GM18519 (cell line): ENCODE results near the gene SHQ1.
"Not testable (repeated sequence)": the region's sequence is repeated elsewhere in the genome, so short reads cannot be mapped to it uniquely, and the experiment has no call there.

ENCODE experiments used
- ATAC-seq: cut with Tn5 transposase; IDR thresholded peaks from one replicate; pipeline ENCODE4 v1.9.1; 2021; ENCODE audit warnings: mild to moderate bottlenecking, moderate library complexity; ENCODE audit not compliant: unreplicated experiment, low FRiP score

SHQ1 gene

GRCh38 chr3:72756900-72757299, 91.3 kb downstream of the SHQ1 start:
- peak; percentile 100 for ATAC-seq

DNA sequence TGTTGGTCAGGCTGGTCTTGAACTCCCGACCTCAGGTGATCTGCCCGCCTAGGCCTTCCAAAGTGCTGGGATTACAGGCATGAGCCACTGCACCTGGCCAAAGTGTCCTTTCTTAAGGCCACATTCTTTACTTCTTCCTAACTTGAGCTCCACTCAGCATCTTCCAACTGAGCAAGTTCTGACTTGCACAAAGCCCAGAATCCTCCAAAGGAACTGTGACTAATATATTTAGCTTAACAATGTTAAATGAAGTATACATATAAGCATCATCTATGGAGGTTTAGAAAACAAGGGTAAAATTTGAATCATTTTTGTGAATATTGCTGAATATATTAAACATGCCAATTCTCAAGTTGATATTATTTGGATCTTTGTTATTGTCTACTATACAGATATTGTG, 93.7 kb downstream of the SHQ1 start:
- no peak for ATAC-seq

- ATAC-seq = no peak
Measured at GRCh38 chr3:72753495-72753894, 94.8 kb downstream of the SHQ1 start.

DNA sequence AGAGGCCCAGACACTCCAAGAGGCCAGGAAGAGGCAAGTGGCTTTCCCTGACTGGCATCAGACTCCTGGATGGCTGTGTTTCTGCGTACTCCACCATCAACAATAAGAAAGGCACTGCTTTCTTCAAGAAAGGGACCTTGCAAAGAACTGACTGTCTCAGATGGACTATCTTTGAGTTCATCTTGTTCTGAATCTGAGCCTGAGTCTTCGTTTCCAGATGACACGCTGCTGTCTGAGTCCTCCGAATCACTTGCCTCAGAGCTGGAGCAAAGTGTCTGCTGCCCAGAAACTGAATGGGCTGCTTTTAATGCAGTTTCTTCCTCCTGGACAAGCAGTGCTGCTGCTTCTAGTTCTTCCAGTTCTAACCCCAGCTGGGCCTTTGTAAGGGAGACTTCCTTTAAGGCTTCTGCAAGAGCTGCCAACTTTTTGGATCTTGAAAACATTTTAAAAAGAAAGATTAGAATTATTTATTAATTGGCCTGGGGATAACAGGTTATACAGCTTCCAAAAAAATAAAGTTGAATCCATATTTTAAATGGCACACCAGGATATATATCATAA, 97.8 kb downstream of the SHQ1 start:
- ATAC-seq = no peak

DNA sequence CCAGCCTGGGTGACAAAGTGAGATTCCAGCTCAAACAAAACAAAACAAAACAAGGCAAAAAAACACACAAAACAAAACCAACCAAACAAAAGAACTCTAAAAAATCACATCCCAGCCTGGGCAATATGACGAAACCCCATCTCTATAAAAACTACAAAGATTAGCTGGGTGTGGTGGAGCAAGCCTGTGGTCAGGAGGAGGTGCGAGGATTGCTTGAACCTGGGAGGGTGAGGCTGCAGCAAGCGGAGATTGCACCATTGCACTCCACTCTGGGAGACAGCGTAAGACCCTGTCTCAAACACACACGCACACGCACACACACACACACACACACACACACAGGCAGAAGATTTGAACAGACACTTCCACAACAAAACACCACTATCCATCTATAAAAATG, 99.6 kb downstream of the SHQ1 start:
- ATAC-seq = no peak

- ATAC-seq = no peak
Measured at GRCh38 chr3:72746430-72747411, 101.5 kb downstream of the SHQ1 start.

- ATAC-seq = no peak
Measured at GRCh38 chr3:72745146-72745999, 102.9 kb downstream of the SHQ1 start.

GRCh38 chr3:72744330-72744729, 103.9 kb downstream of the SHQ1 start:
- ATAC-seq = no peak

DNA sequence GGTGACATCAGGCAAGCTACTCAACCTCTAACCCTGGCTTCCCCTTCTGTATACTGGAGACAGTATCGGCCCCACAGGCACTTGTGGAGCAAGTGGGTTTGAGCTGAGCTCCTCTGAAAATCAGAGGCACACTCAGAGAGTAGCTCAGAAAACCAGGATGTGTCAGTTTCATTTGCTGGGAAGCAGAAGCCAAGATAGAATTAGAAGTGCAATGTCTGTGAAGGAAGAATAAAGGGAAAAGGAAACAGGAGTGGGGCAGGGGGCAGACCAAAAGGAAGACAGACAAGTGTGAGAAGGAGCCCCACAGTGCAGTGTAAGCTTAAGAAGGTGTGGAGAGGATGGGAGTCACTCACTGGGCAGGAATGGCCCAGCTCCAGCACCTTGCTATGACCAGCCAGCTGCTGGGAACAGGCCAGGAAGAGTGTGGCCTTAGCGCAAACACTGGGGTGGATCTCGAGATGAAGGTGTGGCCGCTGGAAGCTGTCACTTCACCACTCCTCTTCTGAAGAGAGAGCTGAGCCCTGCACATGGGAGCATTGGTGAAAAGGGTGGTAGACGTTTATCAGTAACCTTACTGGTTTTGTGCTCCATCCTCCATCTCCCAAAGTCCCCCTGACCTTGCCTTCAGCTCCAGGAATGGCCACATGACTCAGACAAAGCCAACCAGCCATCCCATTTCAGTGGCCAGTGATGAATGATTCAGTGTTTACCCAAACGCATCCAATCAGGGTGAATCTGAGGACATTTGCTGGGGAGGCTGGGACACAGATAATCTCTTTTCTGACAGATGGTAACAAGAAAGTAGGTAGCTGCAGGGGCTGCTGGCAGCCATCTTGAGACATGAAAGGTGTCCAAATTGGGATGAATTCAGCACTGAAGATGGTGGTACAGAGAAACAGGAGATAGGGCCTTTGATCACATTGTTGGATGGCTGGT, 108.4 kb downstream of the SHQ1 start:
- no peak for ATAC-seq

DNA sequence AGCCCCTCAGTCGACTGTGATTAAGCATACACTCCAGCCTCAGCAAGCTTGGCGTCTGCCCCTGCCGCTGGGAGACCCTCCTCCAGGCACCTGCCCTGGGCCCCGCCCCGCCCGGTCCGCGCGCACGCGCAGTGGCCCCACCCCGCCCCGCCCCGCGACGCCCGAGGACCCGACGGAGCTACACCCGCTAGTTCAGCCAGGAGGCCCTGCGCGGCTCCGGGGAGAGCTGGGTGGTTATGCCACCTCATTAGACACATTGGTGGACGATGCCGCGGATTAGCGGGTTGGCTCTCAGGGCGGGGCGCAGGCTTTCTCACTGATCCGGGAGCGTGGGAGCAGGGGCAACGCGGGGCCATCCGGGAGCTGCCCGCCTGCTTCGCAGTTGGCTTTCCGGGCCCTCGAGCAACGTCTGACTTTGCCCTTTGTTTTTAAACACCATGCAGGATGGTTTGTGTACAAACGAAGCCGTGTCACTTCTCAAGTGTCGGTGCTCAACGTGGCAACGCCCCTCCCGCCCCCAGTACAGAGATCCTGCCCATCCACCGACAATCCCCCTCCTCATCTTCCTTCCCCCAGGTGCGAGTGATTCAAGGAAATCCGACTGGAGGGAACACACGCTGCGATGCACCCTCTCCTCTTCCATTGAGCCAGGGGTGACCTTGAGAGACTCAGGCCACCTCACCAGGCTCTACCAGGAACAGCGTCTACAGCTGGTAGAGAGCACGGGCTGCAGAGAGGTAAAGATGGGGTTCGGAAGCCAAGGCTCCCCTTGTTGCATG, 109.3 kb downstream of the SHQ1 start:
- no peak for ATAC-seq

DNA sequence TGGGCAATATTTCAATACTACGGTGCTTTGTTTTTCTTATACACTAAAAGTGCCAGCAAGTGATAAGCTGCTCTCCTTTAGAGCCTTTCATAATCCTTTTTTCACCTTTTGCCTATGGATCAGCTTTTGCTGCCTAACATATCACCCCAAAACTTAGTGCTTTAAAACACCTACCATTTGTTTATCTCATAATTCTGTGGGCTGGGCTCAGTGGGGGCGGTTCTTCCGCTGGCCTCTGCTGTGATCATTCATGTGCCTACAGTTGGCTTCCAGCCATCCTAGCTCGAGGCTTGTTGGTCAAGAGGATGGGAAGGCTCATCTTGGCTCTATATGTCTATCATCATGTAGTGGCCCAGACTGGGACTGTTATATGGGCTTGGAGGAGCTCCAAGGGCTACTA, 113.2 kb downstream of the SHQ1 start:
- not testable (repeated sequence) for ATAC-seq

- no peak for ATAC-seq
Measured at GRCh38 chr3:72733676-72734075, 114.6 kb downstream of the SHQ1 start.

- not testable (repeated sequence) for ATAC-seq
Measured at GRCh38 chr3:72732666-72733345, 115.4 kb downstream of the SHQ1 start.

DNA sequence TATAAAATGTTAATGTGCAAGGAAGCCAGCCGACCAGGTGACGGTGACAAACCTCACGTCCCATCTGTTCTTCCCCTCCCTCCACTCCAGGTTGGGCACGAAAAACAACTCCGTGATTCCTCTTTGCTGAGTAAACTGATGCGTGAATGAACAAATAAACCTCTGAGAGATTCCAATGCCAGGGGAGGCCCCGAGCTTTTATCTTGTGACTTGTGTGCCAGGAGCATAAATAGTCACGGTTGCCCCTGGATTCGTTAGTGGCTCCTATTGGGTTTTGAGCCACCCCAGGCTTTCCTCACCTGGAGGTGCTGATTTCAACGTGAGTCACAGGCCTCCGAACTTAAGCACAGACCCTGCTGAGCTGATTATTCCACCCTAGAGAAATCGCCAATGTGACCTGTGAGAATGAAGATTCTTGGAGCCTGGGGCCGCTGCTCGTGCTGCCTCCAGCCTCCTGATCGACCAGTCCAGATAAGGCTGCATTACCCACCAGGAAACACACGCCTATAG, 119.2 kb downstream of the SHQ1 start:
- no peak for ATAC-seq

DNA sequence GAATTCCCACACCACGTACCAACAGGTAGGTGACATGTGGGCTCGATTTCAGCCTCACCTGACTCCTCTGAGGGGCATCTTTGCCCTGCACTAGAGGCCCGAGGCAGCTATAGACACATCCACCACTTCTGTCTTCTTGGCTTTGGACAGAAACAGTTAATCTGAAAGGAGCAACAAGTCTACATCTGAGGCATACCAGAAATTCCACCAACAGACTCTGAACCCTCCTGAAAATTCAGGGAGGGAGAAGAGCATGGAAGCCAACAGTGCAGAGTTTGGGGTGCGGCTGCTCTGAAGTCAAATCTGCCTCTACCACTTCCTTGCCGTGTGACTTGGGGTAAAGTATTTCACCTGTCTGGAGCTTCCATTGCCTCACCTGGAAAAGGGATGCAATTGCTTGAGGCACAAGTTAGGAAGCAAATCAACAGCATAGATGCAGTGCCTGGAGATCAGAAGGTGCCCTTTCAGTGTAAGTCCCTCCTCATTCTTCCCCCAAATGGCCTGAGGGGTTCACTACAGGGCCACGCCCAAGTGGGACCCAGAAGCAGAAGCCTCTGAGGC, 119.8 kb downstream of the SHQ1 start:
- no peak for ATAC-seq

DNA sequence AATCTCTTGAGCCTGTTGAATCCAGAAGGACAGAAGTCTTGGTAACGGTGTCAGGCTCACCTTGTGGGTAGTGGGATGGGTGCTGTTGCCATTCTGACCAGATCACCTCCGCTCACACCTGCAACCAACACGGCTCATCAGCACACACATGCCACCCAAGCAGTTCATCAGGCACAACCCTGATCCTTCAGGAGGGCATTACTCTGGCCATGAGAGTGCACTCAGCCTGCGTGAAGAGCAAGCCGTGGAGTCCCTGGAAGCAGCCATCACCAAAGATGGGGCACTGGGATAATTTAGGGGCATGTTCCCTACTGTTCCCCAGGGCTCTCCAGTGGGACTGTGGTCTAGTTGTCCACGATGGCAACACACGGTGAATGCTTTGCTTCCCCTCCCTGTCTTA, 120.5 kb downstream of the SHQ1 start:
- ATAC-seq = no peak

GRCh38 chr3:72727172-72727571, 121.1 kb downstream of the SHQ1 start:
- ATAC-seq = no peak

DNA sequence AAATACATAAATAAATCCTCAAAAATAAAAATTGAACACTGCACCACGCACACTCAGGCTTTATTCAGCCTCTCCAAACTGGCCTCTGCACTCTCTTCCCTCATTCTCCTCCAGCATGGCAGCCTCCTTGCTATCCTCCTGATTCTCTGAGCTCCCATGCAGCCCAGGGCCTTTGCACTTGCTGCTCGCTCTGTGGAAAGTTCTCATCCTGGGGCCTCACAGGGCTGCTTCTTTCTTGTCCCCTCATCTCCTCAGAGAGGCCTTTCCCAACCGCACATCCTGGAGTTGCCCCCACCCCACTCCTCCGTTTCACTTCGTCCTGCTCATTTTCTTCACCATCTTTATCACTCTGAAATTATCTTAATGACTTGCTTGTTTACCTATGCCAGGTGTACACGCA, 123.0 kb downstream of the SHQ1 start:
- ATAC-seq = no peak
